Retinal pigment epithelial cell (primary cell): ENCODE results near the gene ITPA.
"Not testable (repeated sequence)": the region's sequence is repeated elsewhere in the genome, so short reads cannot be mapped to it uniquely, and the experiment has no call there.

Experiments used
- DNase-seq: peaks from one replicate; pipeline ENCODE4 v3.0.0-alpha.2; 2010; ENCODE audit warnings: low read depth
- H3K4me3 ChIP-seq: 2 replicates; pipeline ENCODE4 v1.5.1; 2011; ENCODE audit warnings: mild to moderate bottlenecking, low read length, control low read depth, moderate library complexity
- CTCF ChIP-seq: conservative IDR thresholded peaks from 2 replicates; pipeline ENCODE4 v1.5.1; 2011; ENCODE audit warnings: low read depth, low read length, control low read depth, inconsistent platforms

The ITPA gene

GRCh38 chr20:3174442-3175261 is 34.6 kb upstream of the ITPA start:
- no peak for DNase-seq
- no peak for TF ChIP-seq CTCF
- peak overlapping the region; percentile 74 for H3K4me3 ChIP-seq

GRCh38 chr20:3175270-3175669 is 34.0 kb upstream of the ITPA start:
- TF ChIP-seq CTCF = no peak
- no peak for DNase-seq

GRCh38 chr20:3177746-3178485 is 31.4 kb upstream of the ITPA start:
- no peak for TF ChIP-seq CTCF

More at GRCh38 chr20:3175270-3175669, 34.0 kb upstream of the ITPA start:
- no peak overlapping the region for H3K4me3 ChIP-seq

GRCh38 chr20:3180319-3180718 is 29.0 kb upstream of the ITPA start:
- H3K4me3 ChIP-seq = no peak overlapping the region
- TF ChIP-seq CTCF = no peak
- no peak for DNase-seq

More at GRCh38 chr20:3177746-3178485, 31.4 kb upstream of the ITPA start:
- DNase-seq = no peak
- H3K4me3 ChIP-seq = no peak overlapping the region

- H3K4me3 ChIP-seq = no peak overlapping the region
- TF ChIP-seq CTCF = no peak
- DNase-seq = no peak
Measured at GRCh38 chr20:3181270-3181669, 28.0 kb upstream of the ITPA start.

- DNase-seq, H3K4me3 ChIP-seq: not testable (repeated sequence)
Measured at GRCh38 chr20:3182429-3182828, 26.9 kb upstream of the ITPA start.

- H3K4me3 ChIP-seq = no peak overlapping the region
- TF ChIP-seq CTCF = no peak
- no peak for DNase-seq
Measured at GRCh38 chr20:3183896-3184612, 25.2 kb upstream of the ITPA start.

GRCh38 chr20:3187861-3188260 is 21.4 kb upstream of the ITPA start:
- not testable (repeated sequence) for H3K4me3 ChIP-seq

More at GRCh38 chr20:3187861-3188260, 21.4 kb upstream of the ITPA start:
- DNase-seq = not testable (repeated sequence)
